ENCODE measurements around the gene HIP1R. TPM values are rescaled to one million over a fixed set of nuclear protein-coding genes. Genes with fewer than 3 reads are reported as not detected.

The HIP1R gene
- total and polyA plus RNA-seq, 2 of the 4 experiments (the other 2 are of a cell fraction): 13.8 to 18.5 TPM

- Histone ChIP-seq H3K27ac (ENCODE audit: insufficient read depth, low read length) (no peak overlapping the region), H3K14ac (replicated peaks; ENCODE audit: low read depth, low read length) (no peak overlapping the region), H3K9me3 (ENCODE audit: control insufficient read depth, insufficient read depth, low read length) (no peaks in the 10 kb centered on the region), H3K23ac (ENCODE audit: low read depth, low read length) (no peak overlapping the region), H2BK15ac (ENCODE audit: low read depth, low read length) (no peak overlapping the region), H3K27me3 (ENCODE audit: control insufficient read depth, insufficient read depth, low read length) (no peaks in the 10 kb centered on the region), H3K4me1 (ENCODE audit: control insufficient read depth, insufficient read depth, low read length) (peaks cover 22% of the 10 kb centered on the region), H4K8ac (ENCODE audit: low read depth in 2 of 2, low read length in 2 of 2) (no peak overlapping the region), H3K4ac (ENCODE audit: low read depth, low read length) (0 out of 2 replicates have a peak overlapping the region, but pooled peaks have one; percentile 2), H2BK120ac (ENCODE audit: low read depth, low read length) (no peak overlapping the region), H3K4me2 (ENCODE audit: low read depth, low read length) (no peak overlapping the region), H2BK20ac (ENCODE audit: low read depth, low read length) (no peak overlapping the region), H2AFZ (replicated peaks; ENCODE audit: low read length, poor library complexity) (no peak overlapping the region), H4K20me1 (ENCODE audit: insufficient read depth, low read length) (peaks cover 74% of the 10 kb centered on the region), H4K5ac (ENCODE audit: low read depth, low read length) (no peak overlapping the region), H3K9me1 (ENCODE audit: insufficient read depth, low read length) (peaks cover 28% of the 10 kb centered on the region), H3K56ac (ENCODE audit: extremely low read depth, insufficient read depth, low read length) (no peak overlapping the region), H2AK5ac (ENCODE audit: low read depth, low read length) (0 out of 2 replicates have a peak overlapping the region, but pooled peaks have one; percentile 33), H3K36me3 (ENCODE audit: control insufficient read depth, insufficient read depth, low read length) (no peaks in the 10 kb centered on the region), H3K18ac (ENCODE audit: low read depth, low read length) (no peak overlapping the region), H3K9ac (ENCODE audit: low read depth, low read length) (no peak overlapping the region), H3K79me1 (ENCODE audit: low read depth in 1 of 2, low read length in 2 of 2) (peaks cover 22 to 82% of the 10 kb centered on the region in 2 experiments), H4K91ac (ENCODE audit: insufficient read depth, low read depth, low read length) (no peak overlapping the region), H2AK9ac (replicated peaks; ENCODE audit: low read depth, low read length, poor library complexity) (no peak overlapping the region), H2BK5ac (ENCODE audit: low read depth, low read length, poor library complexity, severe bottlenecking) (no peak overlapping the region), H3K4me3 (ENCODE audit: insufficient read depth, low read depth, low read length) (no peak overlapping the region)
- dilution Hi-C loops (cut with HindIII; ENCODE audit: low sequenced_read_pairs, unreplicated experiment): no loop called here
- WGBS, 2 experiments (ENCODE audit: extremely low coverage in 2 of 2, insufficient read length in 1 of 2): 84% methylated on average over 7 of the region's 17 CpGs; no CpG with 5 or more reads in 1 of the 2 experiments
- TF ChIP-seq BHLHE40 (IDR thresholded peaks at IDR 0.05; ENCODE audit: low read depth, low read length): no peak
- POLR2A ChIA-PET (ENCODE audit: unreplicated experiment): no interaction called here
- DNase-seq (no peak), ATAC-seq (ENCODE audit: low read depth) (no peak)
- intact Hi-C loops (cut with micrococcal nuclease): no loop called here
- in situ Hi-C loops (cut with MboI; ENCODE audit: low sequenced_read_pairs): no loop called here
- no TSS peak for BruUV-seq (replicated peaks)
- CTCF ChIA-PET: interaction anchor here (0.6 kb wide), 1 partner anchor 507 kb away, joined by 4 read pairs; no protein-coding TSS in a partner anchor
Measured at GRCh38 chr12:122878780-122879612, 43.7 kb downstream of the HIP1R start.

All from IMR-90 (cell line).